HUES64 (cell line): Measurements from ENCODE around the gene NPTXR.
"Not testable (repeated sequence)": the region's sequence is repeated elsewhere in the genome, so short reads cannot be mapped to it uniquely, and the experiment has no call there.

Experiments used
- H3K27ac ChIP-seq: 2 replicates; pipeline ENCODE4 v1.7.0; 2013; ENCODE audit warnings: low read depth, low read length, inconsistent platforms
- H3K27me3 ChIP-seq: 2 replicates; pipeline ENCODE4 v1.6.1; 2013; ENCODE audit warnings: mild to moderate bottlenecking, low read length; ENCODE audit not compliant: insufficient read depth
- H3K36me3 ChIP-seq: 2 replicates; pipeline ENCODE4 v1.6.1; 2013; ENCODE audit warnings: mild to moderate bottlenecking, low read length; ENCODE audit not compliant: insufficient read depth
- H3K4me1 ChIP-seq: 2 replicates; pipeline ENCODE4 v1.6.1; 2013; ENCODE audit warnings: mild to moderate bottlenecking, low read length, moderate library complexity; ENCODE audit not compliant: insufficient read depth
- H3K4me3 ChIP-seq: 2 replicates; pipeline ENCODE4 v1.5.1; 2013; ENCODE audit warnings: mild to moderate bottlenecking, low read length, moderate library complexity
- H3K9ac ChIP-seq: 2 replicates; pipeline ENCODE4 v1.6.1; 2013; ENCODE audit warnings: mild to moderate bottlenecking, low read depth, low read length
- H3K9me3 ChIP-seq: 2 replicates; pipeline ENCODE4 v1.6.1; 2013; ENCODE audit warnings: low read depth, low read length; ENCODE audit not compliant: insufficient read depth
- WGBS: fragments of 150-250, 120-280 bp; methylation state at CpG from one replicate; pipeline ENCODE4 v1.1.7; 2013; ENCODE audit warnings: missing lambda C conversion rate; 5-methylcytosine and 5-hydroxymethylcytosine counted together

The NPTXR gene

GRCh38 chr22:38861927-38862326 lies 18.1 kb upstream of the NPTXR start:
- WGBS: 47% methylated on average over 10 of the region's 12 CpGs
- H3K4me3 ChIP-seq: no peak overlapping the region
- no peaks in the 10 kb centered on the region for H3K9me3 ChIP-seq
- peaks cover 25% of the 10 kb centered on the region for H3K4me1 ChIP-seq
- peaks cover 10% of the 10 kb centered on the region; the same call in 1 of the 2 replicates for H3K36me3 ChIP-seq
- no peak overlapping the region for H3K9ac ChIP-seq
- no peak overlapping the region; the same call in 1 of the 2 replicates for H3K27ac ChIP-seq
- no peaks in the 10 kb centered on the region for H3K27me3 ChIP-seq

GRCh38 chr22:38861170-38861876 lies 17.5 kb upstream of the NPTXR start:
- WGBS: 23% methylated on average over 13 of the region's 13 CpGs
- Histone ChIP-seq H3K4me1 (peaks cover 25% of the 10 kb centered on the region), H3K36me3 (peaks cover 10% of the 10 kb centered on the region; the same call in 1 of the 2 replicates), H3K9me3 (no peaks in the 10 kb centered on the region), H3K27ac (no peak overlapping the region), H3K9ac (no peak overlapping the region), H3K4me3 (no peak overlapping the region), H3K27me3 (no peaks in the 10 kb centered on the region)

- H3K27me3 ChIP-seq: no peaks in the 10 kb centered on the region
These were observed 16.7 kb upstream of the NPTXR start for GRCh38 chr22:38860283-38861169.

GRCh38 chr22:38859581-38860282 lies 15.9 kb upstream of the NPTXR start:
- 93% methylated on average over 14 of the region's 14 CpGs for WGBS
- no peaks in the 10 kb centered on the region for H3K9me3 ChIP-seq
- no peaks in the 10 kb centered on the region for H3K27me3 ChIP-seq
- no peak overlapping the region for H3K4me3 ChIP-seq
- peaks cover 21% of the 10 kb centered on the region for H3K4me1 ChIP-seq
- no peaks in the 10 kb centered on the region for H3K36me3 ChIP-seq
- H3K27ac ChIP-seq: no peak overlapping the region
- no peak overlapping the region for H3K9ac ChIP-seq

More at GRCh38 chr22:38860283-38861169, 16.7 kb upstream of the NPTXR start:
- Histone ChIP-seq H3K4me3 (no peak overlapping the region), H3K27ac (no peak overlapping the region), H3K9me3 (no peaks in the 10 kb centered on the region), H3K36me3 (peaks cover 3% of the 10 kb centered on the region; the same call in 1 of the 2 replicates), H3K9ac (no peak overlapping the region), H3K4me1 (peaks cover 25% of the 10 kb centered on the region)
- 70% methylated on average over 23 of the region's 23 CpGs for WGBS

- WGBS: 47% methylated on average over 9 of the region's 9 CpGs
- Histone ChIP-seq H3K27ac (no peak overlapping the region), H3K9me3 (no peaks in the 10 kb centered on the region), H3K9ac (no peak overlapping the region), H3K27me3 (no peaks in the 10 kb centered on the region), H3K4me1 (peaks cover 13% of the 10 kb centered on the region), H3K4me3 (no peak overlapping the region), H3K36me3 (no peaks in the 10 kb centered on the region)
These were observed 14.7 kb upstream of the NPTXR start for GRCh38 chr22:38858492-38858891.

GRCh38 chr22:38854476-38854875 lies 10.6 kb upstream of the NPTXR start:
- not testable (repeated sequence) for H3K36me3 ChIP-seq, H3K27me3 ChIP-seq
- 84% methylated on average over 6 of the region's 7 CpGs for WGBS

GRCh38 chr22:38853883-38854282 lies 10.1 kb upstream of the NPTXR start:
- not testable (repeated sequence) for H3K36me3 ChIP-seq, H3K4me3 ChIP-seq, H3K9me3 ChIP-seq, H3K27ac ChIP-seq, H3K4me1 ChIP-seq, H3K27me3 ChIP-seq, H3K9ac ChIP-seq
- 85% methylated on average over 5 of the region's 5 CpGs for WGBS

More at GRCh38 chr22:38854476-38854875, 10.6 kb upstream of the NPTXR start:
- not testable (repeated sequence) for H3K27ac ChIP-seq, H3K9ac ChIP-seq, H3K4me3 ChIP-seq, H3K4me1 ChIP-seq, H3K9me3 ChIP-seq

- no peaks in the 10 kb centered on the region for H3K27me3 ChIP-seq
- H3K9ac ChIP-seq: no peak overlapping the region
- H3K9me3 ChIP-seq: no peaks in the 10 kb centered on the region
- no peak overlapping the region for H3K4me3 ChIP-seq
- H3K36me3 ChIP-seq: no peaks in the 10 kb centered on the region
- H3K27ac ChIP-seq: no peak overlapping the region
- 44% methylated on average over 9 of the region's 9 CpGs for WGBS
- H3K4me1 ChIP-seq: peaks cover 4% of the 10 kb centered on the region; the same call in 1 of the 2 replicates
These were observed 9.4 kb upstream of the NPTXR start for GRCh38 chr22:38853196-38853651.

GRCh38 chr22:38852522-38852921 lies 8.7 kb upstream of the NPTXR start:
- Histone ChIP-seq H3K9me3 (no peaks in the 10 kb centered on the region), H3K36me3 (no peaks in the 10 kb centered on the region), H3K9ac (no peak overlapping the region), H3K4me1 (peaks cover 4% of the 10 kb centered on the region; the same call in 1 of the 2 replicates), H3K4me3 (no peak overlapping the region), H3K27me3 (0 out of 2 replicates have a peak, but pooled peaks cover 2% of the 10 kb centered on the region), H3K27ac (no peak overlapping the region)
- 86% methylated on average over 1 of the region's 1 CpG for WGBS

DNA sequence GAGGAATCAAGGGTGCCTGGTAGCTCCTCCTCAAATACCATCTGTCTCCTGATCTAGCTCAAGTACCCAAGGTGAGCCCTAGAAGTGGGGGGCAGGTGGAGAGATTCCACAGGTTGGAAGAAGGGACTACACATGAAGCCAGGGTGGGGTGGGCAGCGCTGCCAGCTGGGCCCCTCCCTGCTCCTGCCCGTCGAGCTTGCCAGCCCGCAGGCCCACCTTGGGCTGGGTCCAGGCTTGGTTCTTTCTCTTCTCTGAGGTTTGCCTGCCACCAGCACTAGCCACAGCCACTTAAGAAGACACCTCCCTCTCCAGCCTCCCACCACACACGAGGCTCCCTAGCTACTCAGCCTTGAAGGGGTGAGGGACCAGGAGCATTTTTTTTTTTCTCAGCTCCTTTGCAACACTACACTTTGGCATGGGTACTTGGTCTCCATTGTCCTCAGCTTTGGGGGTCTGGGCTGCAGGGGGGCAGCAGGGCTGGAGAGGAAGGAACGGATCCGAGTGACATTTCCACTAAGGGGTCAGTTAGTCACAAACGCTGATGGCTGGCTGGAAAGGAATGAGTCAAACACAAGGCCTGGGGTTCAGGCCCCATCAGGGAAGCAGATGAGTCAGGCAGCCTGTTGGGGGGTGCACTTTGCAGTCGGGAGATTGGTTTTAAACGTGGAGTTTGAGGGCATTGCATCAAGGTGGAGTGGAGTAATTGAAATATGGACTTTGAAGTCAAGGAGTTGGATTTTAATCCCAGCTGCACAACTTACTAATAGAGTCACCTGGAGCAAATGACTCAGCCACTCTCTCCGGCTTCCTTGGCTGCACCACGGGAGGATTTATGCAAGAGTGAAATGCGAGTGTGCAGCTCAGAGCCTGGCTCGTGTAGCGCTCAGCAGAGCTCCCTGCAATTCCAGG lies 7.4 kb upstream of the NPTXR start:
- Histone ChIP-seq H3K9me3 (no peaks in the 10 kb centered on the region), H3K36me3 (no peaks in the 10 kb centered on the region), H3K27me3 (0 out of 2 replicates have a peak, but pooled peaks cover 6% of the 10 kb centered on the region), H3K27ac (no peak overlapping the region), H3K9ac (no peak overlapping the region), H3K4me1 (peaks cover 4% of the 10 kb centered on the region; the same call in 1 of the 2 replicates), H3K4me3 (no peak overlapping the region)
- WGBS: 68% methylated on average over 15 of the region's 15 CpGs
